Naive thymus-derived CD8-positive, alpha-beta T cell (primary cell): Measurements from ENCODE around the gene TAPBP. TPM values are rescaled to one million over a fixed set of nuclear protein-coding genes. Genes with fewer than 3 reads are reported as not detected.
A peak's percentile ranks its signal among the peaks of the same experiment; 100 is the strongest.
"Not testable (repeated sequence)": the region's sequence is repeated elsewhere in the genome, so short reads cannot be mapped to it uniquely, and the experiment has no call there.

Experiments used
- ATAC-seq, 2 donors: fragments of 150-1000 bp; cut with Tn5 transposase in 1 of 2; sonication (Bioruptor Pico), chemical (Tn5 transposase) in 1 of 2; 1 replicate in 1 of 2; 2 replicates in 1 of 2; pipeline ENCODE4 v1.10.0; 2021; ENCODE audit warnings: mild to moderate bottlenecking in 2 of 2, moderate library complexity in 2 of 2
- POLR2A ChIA-PET: fragments of 350-600 bp; sonication (Branson Sonifier 250); formaldehyde crosslinking; loops from one replicate; lab custom pipeline; 2021; ENCODE audit warnings: antibody characterized with exemption; lab: Charles Lee
- DNase-seq, 10 donors: peaks; one replicate each; pipeline versions ENCODE4 v3.0.0 to v3.0.0-alpha.2; 2020 to 2022
- H3K27ac Mint-ChIP-seq, 10 donors: one replicate each; pipeline ENCODE4 v1.8.0; 2020 to 2022; ENCODE audit warnings: mild to moderate bottlenecking in 10 of 10, mixed read lengths in 10 of 10, moderate library complexity in 4 of 10, inconsistent platforms in 1 of 10
- H3K27me3 Mint-ChIP-seq, 5 donors: one replicate each; pipeline ENCODE4 v1.8.0; 2021 to 2022; ENCODE audit warnings: mixed read lengths in 5 of 5
- H3K36me3 Mint-ChIP-seq, 3 donors: one replicate each; pipeline ENCODE4 v1.8.0; 2020 to 2022; ENCODE audit warnings: mixed read lengths in 3 of 3, mild to moderate bottlenecking in 2 of 3, inconsistent platforms in 1 of 3
- H3K4me1 Mint-ChIP-seq, 4 donors: one replicate each; pipeline ENCODE4 v1.8.0; 2021 to 2022; ENCODE audit warnings: mixed read lengths in 4 of 4
- H3K4me3 Mint-ChIP-seq, 10 donors: one replicate each; pipeline ENCODE4 v1.8.0; 2020 to 2022; ENCODE audit warnings: mild to moderate bottlenecking in 10 of 10, mixed read lengths in 10 of 10, moderate library complexity in 6 of 10, inconsistent platforms in 1 of 10
- H3K9me3 Mint-ChIP-seq, 9 donors: one replicate each; pipeline ENCODE4 v1.8.0; 2020 to 2022; ENCODE audit warnings: mixed read lengths in 9 of 9, mild to moderate bottlenecking in 3 of 9, inconsistent platforms in 1 of 9, moderate library complexity in 1 of 9
- polyA plus RNA-seq, 3 donors: library from polyadenylated mRNA; unstranded; fragments of 300-500 nt; fragmentation: Illumina TruSeq; gene quantifications; one replicate each; pipeline ENCODE4 v1.2.3, GENCODE V29; 2021
- total RNA-seq, 8 experiments: library from RNA in 2 of 8; stranded (reverse) in 2 of 8; gene quantifications; one replicate each; pipeline ENCODE4 v1.2.3 and lab custom pipeline; 2021 to 2026

Gene TAPBP
- total and polyA plus RNA-seq, 5 experiments from 2014 or later, result 212 to 372 (median 259) TPM

DNA sequence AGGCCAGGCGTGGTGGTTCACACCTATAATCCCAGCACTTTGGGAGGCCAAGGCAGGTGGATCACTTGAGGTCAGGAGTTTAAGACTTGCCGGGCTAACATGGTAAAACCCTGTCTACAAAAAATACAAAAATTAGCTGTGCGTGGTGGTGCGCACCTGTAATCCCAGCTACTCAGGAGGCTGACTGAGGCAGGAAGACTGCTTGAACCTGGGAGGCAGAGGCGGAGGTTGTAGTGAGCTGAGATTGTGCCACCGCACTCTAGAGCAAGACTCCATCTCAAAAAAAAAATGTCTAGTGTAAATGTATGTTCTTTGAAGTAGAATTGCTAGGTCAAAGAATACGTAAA is 29.7 kb upstream of the TAPBP start:
- POLR2A ChIA-PET, result interaction anchor here (0.6 to 3.7 kb wide), 27 partner anchors 9 to 498 kb away, joined by 3 to 141 read pairs (median 12); partner anchors contain the start of genes B3GALT4, CUTA, HSD17B8 and KIFC1
- peak overlapping the region; percentile 73 to 91 (median 84) for H3K4me3 Mint-ChIP-seq
- H3K27ac Mint-ChIP-seq, result peak overlapping the region; percentile 91 to 99 (median 96)
- not testable (repeated sequence) for H3K36me3 Mint-ChIP-seq, ATAC-seq, H3K27me3 Mint-ChIP-seq, DNase-seq, H3K9me3 Mint-ChIP-seq
- peaks cover 26 to 59% (median 40%) of the 10 kb centered on the region in 4 donors for H3K4me1 Mint-ChIP-seq

DNA sequence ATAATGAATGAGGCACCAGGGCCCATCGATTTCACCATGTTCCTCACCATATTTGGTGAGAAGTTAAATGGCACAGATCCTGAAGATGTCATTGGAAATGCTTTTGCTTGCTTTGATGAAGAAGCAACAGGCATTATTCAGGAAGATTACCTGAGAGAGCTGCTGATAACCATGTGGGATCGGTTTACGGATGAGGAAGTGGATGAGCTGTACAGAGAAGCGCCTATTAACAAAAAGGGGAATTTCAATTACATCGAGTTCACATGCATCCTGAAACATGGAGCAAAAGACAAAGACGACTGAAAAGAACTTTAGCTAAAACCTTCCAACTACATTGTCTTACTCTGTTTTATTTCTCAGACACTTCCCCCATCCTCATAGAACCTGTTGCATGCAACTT is 25.3 kb upstream of the TAPBP start:
- peaks cover 12 to 47% (median 21%) of the 10 kb centered on the region in 4 donors for H3K4me1 Mint-ChIP-seq
- H3K36me3 Mint-ChIP-seq, result no peaks in the 10 kb centered on the region
- peaks cover 0 to 2% (median 0%) of the 10 kb centered on the region in 9 donors for H3K9me3 Mint-ChIP-seq
- POLR2A ChIA-PET, result interaction anchor here (0.7 to 1.5 kb wide), 2 partner anchors 22 to 1870 kb away, joined by 3 to 5 read pairs; partner anchors contain the start of gene ZBTB22
- no peak for DNase-seq
- ATAC-seq, result no peak
- H3K27ac Mint-ChIP-seq, result peak overlapping the region in 5 of 10 donors; percentile 2 to 69 (median 34)
- H3K4me3 Mint-ChIP-seq, result no peak overlapping the region
- no peaks in the 10 kb centered on the region for H3K27me3 Mint-ChIP-seq

DNA sequence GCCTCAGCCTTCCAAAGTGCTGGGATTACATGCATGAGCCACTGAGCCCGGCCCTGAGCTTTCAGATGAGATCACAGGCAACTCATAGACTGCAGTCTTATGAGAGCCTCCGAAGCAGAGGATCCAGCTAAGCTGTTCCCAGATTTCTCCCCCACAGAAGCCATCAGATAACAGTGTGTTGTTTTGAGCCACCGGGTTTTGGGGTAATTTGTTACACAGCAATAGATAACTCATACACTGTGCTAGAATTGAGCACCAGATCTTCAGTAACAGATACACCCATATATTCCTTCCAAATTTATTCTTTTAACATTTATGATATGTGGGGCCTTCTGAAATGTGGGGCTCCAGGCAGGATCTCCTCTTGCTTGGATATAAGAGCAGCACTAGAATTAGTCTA is 22.6 kb upstream of the TAPBP start:
- POLR2A ChIA-PET, result interaction anchor here (1.0 to 4.0 kb wide), 3 partner anchors 8 to 54 kb away, joined by 3 to 23 read pairs (median 7); partner anchors contain the start of gene ZBTB22
- H3K4me3 Mint-ChIP-seq, result no peak overlapping the region
- H3K27me3 Mint-ChIP-seq, result no peaks in the 10 kb centered on the region
- ATAC-seq (no peak), DNase-seq (no peak)
- no peaks in the 10 kb centered on the region for H3K9me3 Mint-ChIP-seq
- peak overlapping the region in 2 of 10 donors; percentile 24 to 33 for H3K27ac Mint-ChIP-seq
- no peaks in the 10 kb centered on the region for H3K36me3 Mint-ChIP-seq
- peaks cover 5 to 44% (median 13%) of the 10 kb centered on the region in 4 donors for H3K4me1 Mint-ChIP-seq

DNA sequence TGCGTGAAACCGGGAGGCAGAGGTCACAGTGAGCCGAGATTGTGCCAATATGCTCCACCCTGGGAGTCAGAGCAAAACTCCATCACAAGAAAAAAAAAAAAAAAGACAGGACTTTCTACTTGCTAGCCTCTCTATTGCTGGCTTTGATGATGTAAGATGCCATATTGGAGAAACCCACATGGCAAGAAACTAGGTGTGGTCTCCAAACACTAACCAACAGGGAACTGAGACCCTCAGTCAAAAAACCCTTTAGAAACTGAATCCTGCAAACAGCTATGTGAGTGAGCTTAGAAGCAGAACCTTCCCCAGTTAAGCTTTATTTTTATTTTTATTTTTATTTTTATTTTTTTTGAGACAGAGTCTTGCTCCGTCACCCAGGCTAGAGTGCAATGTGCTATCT is 22.0 kb upstream of the TAPBP start:
- DNase-seq, result no peak
- H3K27ac Mint-ChIP-seq, result no peak overlapping the region
- H3K27me3 Mint-ChIP-seq, result no peaks in the 10 kb centered on the region
- peaks cover 5 to 46% (median 13%) of the 10 kb centered on the region in 4 donors for H3K4me1 Mint-ChIP-seq
- H3K36me3 Mint-ChIP-seq, result no peaks in the 10 kb centered on the region
- H3K9me3 Mint-ChIP-seq, result no peaks in the 10 kb centered on the region
- ATAC-seq, result no peak
- POLR2A ChIA-PET, result interaction anchor here (0.5 to 4.0 kb wide), 4 partner anchors 9 to 55 kb away, joined by 3 to 23 read pairs (median 6); partner anchors contain the start of gene ZBTB22
- H3K4me3 Mint-ChIP-seq, result no peak overlapping the region

DNA sequence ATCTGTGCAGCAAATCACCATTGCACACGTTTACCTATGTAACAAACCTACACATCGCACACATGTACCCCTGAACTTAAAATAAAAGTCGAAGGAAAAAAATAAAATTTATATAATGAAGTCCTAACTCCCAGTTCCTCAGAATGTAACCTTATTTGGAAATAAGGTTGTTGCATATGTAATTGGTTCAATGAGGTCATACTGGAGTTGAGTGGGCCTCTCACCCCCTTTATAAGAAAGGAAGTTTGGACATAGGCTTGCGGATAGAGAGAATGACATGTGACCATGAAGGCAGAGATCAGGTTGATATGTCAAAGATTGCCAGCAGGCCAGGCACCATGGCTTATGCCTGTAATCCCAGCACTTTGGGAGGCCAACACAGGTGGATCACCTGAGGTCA is 19.8 kb upstream of the TAPBP start:
- H3K4me3 Mint-ChIP-seq, result no peak overlapping the region
- H3K27ac Mint-ChIP-seq, result peak overlapping the region in 2 of 10 donors; percentile 26 to 34
- H3K27me3 Mint-ChIP-seq, result no peaks in the 10 kb centered on the region
- H3K9me3 Mint-ChIP-seq, result no peaks in the 10 kb centered on the region
- no peaks in the 10 kb centered on the region for H3K36me3 Mint-ChIP-seq
- H3K4me1 Mint-ChIP-seq, result peaks cover 3 to 46% (median 12%) of the 10 kb centered on the region in 4 donors
- no peak for DNase-seq
- no peak for ATAC-seq
- POLR2A ChIA-PET, result interaction anchor here (0.8 to 4.0 kb wide), 2 partner anchors 9 to 11 kb away, joined by 5 to 23 read pairs; no protein-coding TSS in a partner anchor

DNA sequence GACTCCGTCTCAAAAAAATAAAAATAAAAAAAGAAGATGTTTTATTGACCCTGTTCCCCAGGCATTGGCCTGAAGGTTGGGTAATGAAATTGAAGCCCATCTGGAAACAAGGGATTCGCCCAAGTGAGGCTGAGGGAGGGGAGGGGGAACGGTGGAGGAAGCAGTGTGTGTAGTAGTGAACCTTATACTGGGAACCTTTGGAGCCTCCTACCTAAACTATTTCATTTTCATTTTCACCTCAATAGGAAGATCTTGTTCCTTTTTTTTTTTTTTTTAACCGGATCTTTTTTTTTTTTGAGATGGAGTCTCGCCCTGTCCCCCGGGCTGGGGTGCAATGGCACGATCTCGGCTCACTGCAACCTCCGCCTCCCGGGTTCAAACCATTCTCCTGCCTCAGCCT is 16.9 kb upstream of the TAPBP start:
- Mint-ChIP-seq H3K27me3 (no peaks in the 10 kb centered on the region), H3K4me1 (peaks cover 3 to 43% (median 13%) of the 10 kb centered on the region in 4 donors), H3K4me3 (no peak overlapping the region), H3K36me3 (no peaks in the 10 kb centered on the region), H3K27ac (no peak overlapping the region), H3K9me3 (no peaks in the 10 kb centered on the region)
- ATAC-seq, result no peak
- POLR2A ChIA-PET, result interaction anchor here (0.6 to 0.9 kb wide), 3 partner anchors 12 to 90 kb away, joined by 3 to 8 read pairs (median 3); no protein-coding TSS in a partner anchor
- DNase-seq, result no peak

DNA sequence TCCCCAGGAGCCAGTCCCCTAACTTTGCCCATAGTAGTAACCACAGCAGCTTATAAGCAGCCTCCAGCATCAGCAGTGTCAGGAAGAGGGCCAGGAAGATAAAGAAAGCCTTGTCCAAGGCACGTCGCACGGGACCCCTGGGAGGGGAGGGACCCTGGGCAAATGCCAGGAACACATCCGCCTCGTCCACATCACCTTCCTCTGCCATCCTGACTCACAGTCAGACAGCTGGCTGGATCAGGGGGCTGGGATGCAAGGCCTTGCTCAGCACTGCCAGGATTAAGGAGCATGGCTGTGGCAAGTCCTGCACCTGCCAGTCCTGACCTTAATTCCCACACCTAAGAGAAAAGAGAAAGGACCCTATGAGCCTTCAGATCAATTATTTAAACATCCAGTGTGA is 15.2 kb upstream of the TAPBP start:
- H3K9me3 Mint-ChIP-seq, result no peaks in the 10 kb centered on the region
- H3K27me3 Mint-ChIP-seq, result no peaks in the 10 kb centered on the region
- H3K4me1 Mint-ChIP-seq, result peaks cover 0 to 41% (median 9%) of the 10 kb centered on the region in 4 donors
- H3K4me3 Mint-ChIP-seq, result no peak overlapping the region
- peak overlapping the region in 1 of 10 donors; percentile 16 for H3K27ac Mint-ChIP-seq
- H3K36me3 Mint-ChIP-seq, result no peaks in the 10 kb centered on the region
- DNase-seq (no peak), ATAC-seq (no peak)
- POLR2A ChIA-PET, result interaction anchor here (1.1 kb wide), 1 partner anchor 15 kb away, joined by 6 read pairs; no protein-coding TSS in a partner anchor

DNA sequence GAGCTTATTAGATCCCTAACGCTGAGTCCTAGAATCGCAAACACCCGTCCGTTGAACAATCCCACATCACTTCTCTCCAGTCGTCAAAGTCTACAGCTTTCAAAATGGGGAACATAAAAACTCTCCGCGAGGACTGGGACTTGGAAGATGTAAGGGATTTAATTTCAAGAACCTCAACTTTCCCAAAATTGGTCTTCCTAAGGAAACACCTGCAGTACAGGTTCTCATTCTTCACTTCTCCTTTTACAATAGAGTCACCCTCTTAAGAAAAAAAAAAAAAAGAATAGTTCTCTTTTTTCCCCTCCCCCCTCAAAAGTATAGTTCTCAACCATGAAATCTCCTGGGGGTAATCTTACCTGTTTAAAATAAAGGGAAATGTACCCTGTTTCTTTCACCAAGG is 10.2 kb upstream of the TAPBP start:
- Mint-ChIP-seq H3K9me3 (no peaks in the 10 kb centered on the region), H3K36me3 (peaks cover 0 to 32% (median 10%) of the 10 kb centered on the region in 3 donors), H3K4me1 (peaks cover 28 to 54% (median 46%) of the 10 kb centered on the region in 4 donors)

DNA sequence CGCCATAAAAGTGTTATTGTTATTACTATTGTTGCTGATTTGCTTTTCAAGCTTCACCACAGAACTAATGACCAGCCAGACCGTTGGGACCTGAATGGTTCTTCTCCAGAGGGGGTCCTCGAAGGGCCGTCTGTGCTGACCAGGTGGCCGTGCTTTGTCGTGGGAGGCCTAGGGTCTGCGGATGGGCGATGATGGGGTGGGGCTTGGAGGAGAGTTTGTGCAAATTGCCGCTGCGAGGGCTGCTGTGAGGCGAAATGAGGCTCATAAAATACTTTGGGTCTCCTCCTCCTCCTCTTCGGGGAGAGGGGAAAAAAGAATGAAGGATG is 9.7 kb upstream of the TAPBP start:
- DNase-seq (peak in 1 of 10 donors; percentile 22), ATAC-seq (no peak)
- Mint-ChIP-seq H3K36me3 (peaks cover 0 to 37% (median 13%) of the 10 kb centered on the region in 3 donors), H3K9me3 (no peaks in the 10 kb centered on the region), H3K27me3 (no peaks in the 10 kb centered on the region), H3K4me1 (peaks cover 31 to 56% (median 52%) of the 10 kb centered on the region in 4 donors), H3K27ac (peak overlapping the region; percentile 94 to 98 (median 97)), H3K4me3 (peak overlapping the region; percentile 96 to 100 (median 99))
- POLR2A ChIA-PET, result interaction anchor here (0.7 to 1.5 kb wide), 10 partner anchors 13 to 353 kb away, joined by 3 to 5 read pairs (median 4); partner anchors contain the start of genes BAK1 and RING1

More for the DNA sequence above, 10.2 kb upstream of the TAPBP start:
- Mint-ChIP-seq H3K27ac (peak overlapping the region; percentile 94 to 98 (median 97)), H3K27me3 (no peaks in the 10 kb centered on the region), H3K4me3 (peak overlapping the region; percentile 96 to 100 (median 99))
- DNase-seq (no peak), ATAC-seq (no peak)
- POLR2A ChIA-PET, result interaction anchor here (0.8 to 1.5 kb wide), 7 partner anchors 13 to 256 kb away, joined by 3 to 5 read pairs (median 3); partner anchors contain the start of genes BAK1 and RING1

DNA sequence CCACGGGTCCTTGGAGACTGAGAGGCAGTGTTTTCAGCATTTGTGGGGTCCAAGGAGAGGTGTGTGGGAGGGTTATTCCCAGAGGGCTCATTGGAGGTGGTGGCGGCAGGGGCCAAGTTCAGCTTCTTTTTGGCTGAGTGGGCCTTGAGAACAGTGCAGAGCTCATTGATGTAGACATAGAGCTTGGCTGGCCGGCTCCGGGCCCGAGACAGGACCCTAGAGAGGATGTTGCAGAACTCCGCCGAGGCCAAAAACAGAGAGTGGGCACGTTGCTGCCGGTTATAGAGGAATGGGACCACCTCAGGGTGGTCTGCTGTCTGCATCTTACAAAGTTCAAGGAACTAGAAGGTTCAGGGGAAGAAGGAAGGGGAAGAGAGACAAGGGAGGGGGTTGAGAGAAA is 7.3 kb upstream of the TAPBP start:
- no peak for ATAC-seq
- H3K4me3 Mint-ChIP-seq, result peak overlapping the region; percentile 78 to 100 (median 98)
- POLR2A ChIA-PET, result interaction anchor here (0.5 to 1.9 kb wide), 6 partner anchors 12 to 109 kb away, joined by 3 to 7 read pairs (median 4); partner anchors contain the start of genes CUTA, PFDN6, RPS18 and VPS52
- H3K36me3 Mint-ChIP-seq, result peaks cover 0 to 45% (median 16%) of the 10 kb centered on the region in 3 donors
- H3K27ac Mint-ChIP-seq, result peak overlapping the region in 9 of 10 donors; percentile 14 to 98 (median 76)
- DNase-seq, result no peak
- H3K4me1 Mint-ChIP-seq, result peaks cover 40 to 77% (median 72%) of the 10 kb centered on the region in 4 donors
- H3K27me3 Mint-ChIP-seq, result no peaks in the 10 kb centered on the region
- no peaks in the 10 kb centered on the region for H3K9me3 Mint-ChIP-seq

DNA sequence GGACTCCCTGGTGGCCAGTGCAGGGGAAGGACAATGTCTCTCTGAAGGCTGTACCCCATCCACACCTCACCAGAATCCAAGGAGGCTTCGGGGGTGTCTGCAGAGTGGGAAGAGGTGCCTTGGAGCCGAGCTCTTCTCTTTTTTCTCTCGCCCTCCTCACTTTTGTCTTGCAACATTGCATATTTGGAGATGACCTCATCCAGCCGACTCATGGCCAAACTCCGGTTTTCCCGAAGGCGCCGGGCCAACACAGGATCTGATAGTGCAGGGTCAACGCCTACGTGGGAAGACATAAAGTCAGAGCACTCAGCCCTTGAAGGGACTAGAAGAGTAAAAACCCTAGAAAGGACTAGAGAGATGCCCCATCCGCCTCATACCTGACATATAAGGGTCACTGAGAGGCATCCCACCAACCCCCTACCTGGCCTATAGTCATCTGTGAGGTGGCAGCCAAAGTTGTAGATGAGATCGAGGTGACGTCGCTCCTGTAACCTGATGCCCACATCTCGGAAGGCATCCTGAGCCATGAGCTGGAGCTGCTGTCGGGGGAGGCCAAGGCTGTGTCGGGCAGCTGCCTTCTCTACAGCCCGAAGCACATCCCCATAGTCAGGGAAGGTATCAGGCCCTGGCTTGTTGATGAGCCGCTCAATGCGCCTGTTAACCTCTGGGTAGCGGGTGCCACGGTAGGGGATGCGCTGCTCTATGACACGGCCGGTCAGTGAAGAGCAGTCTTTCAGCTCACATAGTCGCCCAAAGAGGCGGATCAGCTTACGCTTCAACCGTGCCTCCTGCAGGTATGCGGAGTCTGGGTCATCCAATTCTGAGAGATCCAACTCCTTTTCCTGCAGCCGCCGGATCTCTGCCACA is 6.7 kb upstream of the TAPBP start:
- ATAC-seq (no peak), DNase-seq (no peak)
- H3K9me3 Mint-ChIP-seq, result no peaks in the 10 kb centered on the region
- peaks cover 42 to 81% (median 77%) of the 10 kb centered on the region in 4 donors for H3K4me1 Mint-ChIP-seq
- POLR2A ChIA-PET, result interaction anchor here (0.5 to 1.9 kb wide), 7 partner anchors 12 to 110 kb away, joined by 3 to 7 read pairs (median 4); partner anchors contain the start of genes CUTA, PFDN6, RPS18 and VPS52
- peak overlapping the region; percentile 44 to 98 (median 81) for H3K27ac Mint-ChIP-seq
- peak overlapping the region; percentile 78 to 100 (median 98) for H3K4me3 Mint-ChIP-seq
- H3K36me3 Mint-ChIP-seq, result peaks cover 0 to 45% (median 16%) of the 10 kb centered on the region in 3 donors
- no peaks in the 10 kb centered on the region for H3K27me3 Mint-ChIP-seq

DNA sequence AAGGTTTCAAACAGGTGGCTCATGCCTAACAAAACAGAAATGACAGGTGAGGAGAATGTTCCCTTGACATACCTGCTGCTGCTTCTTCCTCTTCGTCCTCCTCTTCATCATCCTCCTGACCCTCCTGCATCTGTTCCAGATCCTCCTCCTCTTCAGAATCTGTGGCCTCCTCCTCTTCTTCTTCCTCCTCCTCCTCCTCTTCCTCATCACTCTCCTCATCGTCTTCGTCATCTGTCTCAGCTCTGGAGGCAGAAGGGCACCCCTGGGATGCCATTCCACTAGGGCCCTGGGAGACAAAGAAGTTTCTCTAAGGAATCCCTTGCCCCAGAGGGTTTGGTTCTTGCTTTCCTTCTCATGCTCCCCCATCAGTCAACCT is 6.0 kb upstream of the TAPBP start:
- POLR2A ChIA-PET, result interaction anchor here (1.4 to 1.9 kb wide), 4 partner anchors 20 to 110 kb away, joined by 3 to 6 read pairs (median 4); partner anchors contain the start of gene CUTA
- H3K9me3 Mint-ChIP-seq, result no peaks in the 10 kb centered on the region
- H3K36me3 Mint-ChIP-seq, result peaks cover 0 to 45% (median 16%) of the 10 kb centered on the region in 3 donors

More for the DNA sequence above, 6.0 kb upstream of the TAPBP start:
- Mint-ChIP-seq H3K4me1 (peaks cover 42 to 88% (median 84%) of the 10 kb centered on the region in 4 donors), H3K27me3 (no peaks in the 10 kb centered on the region), H3K27ac (peak overlapping the region in 9 of 10 donors; percentile 34 to 98 (median 89)), H3K4me3 (peak overlapping the region; percentile 19 to 100 (median 97))
- ATAC-seq (no peak), DNase-seq (no peak)
